Esophagus squamous epithelium (tissue), 4 donors: ENCODE data around the gene ZMIZ1.

ENCODE experiments used
- POLR2A ChIP-seq, 4 donors: fragments of 450-650 bp; IDR thresholded peaks; one replicate each; pipeline ENCODE4 v1.6.1; 2017; ENCODE audit warnings: antibody characterized with exemption in 4 of 4, mild to moderate bottlenecking in 4 of 4, moderate library complexity in 3 of 4
- TF ChIP-seq, protein P1 (sequence below), 6 experiments: fragments of 450-650 bp in 4 of 6; fragments of 200-600 bp in 2 of 6; sonication (generic) in 2 of 6; IDR thresholded peaks; one replicate each; pipeline ENCODE4 v1.5.1; 2016 to 2019; ENCODE audit warnings: antibody characterized with exemption in 6 of 6, mild to moderate bottlenecking in 4 of 6, moderate library complexity in 4 of 6

DNA sequence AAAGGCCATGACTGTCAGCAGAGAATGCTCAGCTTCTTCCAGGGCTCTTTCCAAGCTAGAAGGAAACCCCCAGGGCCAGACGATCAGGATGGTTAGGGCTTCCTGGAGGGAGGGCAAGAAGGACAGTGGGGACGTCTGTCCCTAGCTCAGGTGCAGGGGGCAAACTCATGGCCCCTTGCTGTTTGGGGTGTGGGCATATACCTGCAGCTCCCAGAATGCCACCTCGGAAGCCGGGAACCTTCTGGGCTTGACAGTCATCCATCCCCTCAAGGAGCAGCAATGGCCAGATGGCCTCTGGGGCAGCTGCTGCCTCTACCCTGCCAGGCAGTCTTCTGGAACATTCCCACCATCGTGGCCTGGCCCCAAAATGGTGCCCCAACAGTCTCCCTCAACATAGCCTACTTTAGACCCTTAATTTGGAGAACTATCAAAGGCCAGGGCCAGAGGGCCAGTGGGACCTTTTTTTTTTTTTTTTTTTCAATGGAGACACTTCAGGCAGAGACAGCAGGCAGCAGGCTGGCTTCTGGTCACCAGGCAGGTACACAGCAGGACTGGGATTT is 40.2 kb upstream of the ZMIZ1 start:
- TF ChIP-seq, protein P1, sequence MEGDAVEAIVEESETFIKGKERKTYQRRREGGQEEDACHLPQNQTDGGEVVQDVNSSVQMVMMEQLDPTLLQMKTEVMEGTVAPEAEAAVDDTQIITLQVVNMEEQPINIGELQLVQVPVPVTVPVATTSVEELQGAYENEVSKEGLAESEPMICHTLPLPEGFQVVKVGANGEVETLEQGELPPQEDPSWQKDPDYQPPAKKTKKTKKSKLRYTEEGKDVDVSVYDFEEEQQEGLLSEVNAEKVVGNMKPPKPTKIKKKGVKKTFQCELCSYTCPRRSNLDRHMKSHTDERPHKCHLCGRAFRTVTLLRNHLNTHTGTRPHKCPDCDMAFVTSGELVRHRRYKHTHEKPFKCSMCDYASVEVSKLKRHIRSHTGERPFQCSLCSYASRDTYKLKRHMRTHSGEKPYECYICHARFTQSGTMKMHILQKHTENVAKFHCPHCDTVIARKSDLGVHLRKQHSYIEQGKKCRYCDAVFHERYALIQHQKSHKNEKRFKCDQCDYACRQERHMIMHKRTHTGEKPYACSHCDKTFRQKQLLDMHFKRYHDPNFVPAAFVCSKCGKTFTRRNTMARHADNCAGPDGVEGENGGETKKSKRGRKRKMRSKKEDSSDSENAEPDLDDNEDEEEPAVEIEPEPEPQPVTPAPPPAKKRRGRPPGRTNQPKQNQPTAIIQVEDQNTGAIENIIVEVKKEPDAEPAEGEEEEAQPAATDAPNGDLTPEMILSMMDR (IDR thresholded peaks at IDR 0.05), result no peak
- TF ChIP-seq POLR2A (IDR thresholded peaks at IDR 0.05), result no peak
